H1 (cell line): ENCODE results near the gene PHLPP1. TPM values are rescaled to one million over a fixed set of nuclear protein-coding genes. Genes with fewer than 3 reads are reported as not detected.

Experiments
- BCL11A ChIP-seq, 2 experiments: IDR thresholded peaks; one replicate each; pipeline ENCODE4 v1.6.1; 2011; ENCODE audit warnings: low read depth in 2 of 2, low read length in 2 of 2, mild to moderate bottlenecking in 2 of 2
- CHD7 ChIP-seq: fragments of 300-600 bp; sonication (generic); IDR thresholded peaks from 2 replicates; pipeline ENCODE4 v1.7.1; 2012; ENCODE audit warnings: low read length, moderate library complexity, mild to moderate bottlenecking, inconsistent platforms; ENCODE audit not compliant: insufficient replicate concordance
- polyA plus RNA-seq, 7 experiments: library from polyadenylated mRNA; depleted of rRNA in 3 of 7; stranded (reverse) in 5 of 7; unstranded in 2 of 7; fragments of >200 nt in 5 of 7; fragments of 200-250 nt in 2 of 7; gene quantifications; 1 replicate in 5 of 7; 2 replicates in 1 of 7; 4 replicates in 1 of 7; pipeline versions ENCODE4 v1.2.1 to v1.2.3, GENCODE V29; 2011 to 2013; ENCODE audit warnings: missing spikeins in 2 of 7, mixed read lengths in 2 of 7
- total RNA-seq: library from RNA; stranded (reverse); fragmentation: NEBNext Ultra II Directional; extraction: Animal tissue kit (Norgen Biotek cat#: 25700); gene quantifications from 2 replicates; pipeline ENCODE4 v1.2.1, GENCODE V29; 2021

The PHLPP1 gene
- total and polyA plus RNA-seq, 2 of the 8 experiments (the other 6 are each of a cell fraction or from before 2014, with no cell fraction given): 28.0 to 66.3 TPM

- TF ChIP-seq CHD7 (no peak), BCL11A (IDR thresholded peaks at IDR 0.05; ENCODE audit: low read depth in 2 of 2, low read length in 2 of 2) (no peak)
These were observed 224.6 kb downstream of the PHLPP1 start (continued) for GRCh38 chr18:62939926-62940325.
